Measurements from ENCODE around the gene NRF1. TPM values are rescaled to one million over a fixed set of nuclear protein-coding genes. Genes with fewer than 3 reads are reported as not detected.
"Not testable (repeated sequence)": the region's sequence is repeated elsewhere in the genome, so short reads cannot be mapped to it uniquely, and the experiment has no call there.

Gene NRF1
- total and polyA plus RNA-seq, 10 donors = 6.7 to 27.9 (median 20.9) TPM

GRCh38 chr7:129650056-129650758 lies 38.7 kb downstream of the NRF1 start:
- Histone ChIP-seq H3K4me1 (peaks cover 0 to 21% (median 1%) of the 10 kb centered on the region in 6 donors), H3K4me3 (no peak overlapping the region), H3K27me3 (replicated peaks in 1 of 7) (no peaks in the 10 kb centered on the region), H3K36me3 (peaks cover 0 to 25% (median 5%) of the 10 kb centered on the region in 6 donors), H3K27ac (no peak overlapping the region), H3K9me3 (no peaks in the 10 kb centered on the region)
- WGBS, 5 donors = 84 to 93% (median 89%) methylated on average over 5 of the region's 5 CpGs
- DNase-seq = no peak
- TF ChIP-seq POLR2A (IDR thresholded peaks at IDR 0.05) (no peak), POLR2AphosphoS5 (IDR thresholded peaks at IDR 0.05) (no peak)
- TF ChIP-seq, protein P1, sequence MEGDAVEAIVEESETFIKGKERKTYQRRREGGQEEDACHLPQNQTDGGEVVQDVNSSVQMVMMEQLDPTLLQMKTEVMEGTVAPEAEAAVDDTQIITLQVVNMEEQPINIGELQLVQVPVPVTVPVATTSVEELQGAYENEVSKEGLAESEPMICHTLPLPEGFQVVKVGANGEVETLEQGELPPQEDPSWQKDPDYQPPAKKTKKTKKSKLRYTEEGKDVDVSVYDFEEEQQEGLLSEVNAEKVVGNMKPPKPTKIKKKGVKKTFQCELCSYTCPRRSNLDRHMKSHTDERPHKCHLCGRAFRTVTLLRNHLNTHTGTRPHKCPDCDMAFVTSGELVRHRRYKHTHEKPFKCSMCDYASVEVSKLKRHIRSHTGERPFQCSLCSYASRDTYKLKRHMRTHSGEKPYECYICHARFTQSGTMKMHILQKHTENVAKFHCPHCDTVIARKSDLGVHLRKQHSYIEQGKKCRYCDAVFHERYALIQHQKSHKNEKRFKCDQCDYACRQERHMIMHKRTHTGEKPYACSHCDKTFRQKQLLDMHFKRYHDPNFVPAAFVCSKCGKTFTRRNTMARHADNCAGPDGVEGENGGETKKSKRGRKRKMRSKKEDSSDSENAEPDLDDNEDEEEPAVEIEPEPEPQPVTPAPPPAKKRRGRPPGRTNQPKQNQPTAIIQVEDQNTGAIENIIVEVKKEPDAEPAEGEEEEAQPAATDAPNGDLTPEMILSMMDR (IDR thresholded peaks at IDR 0.05 in 8 of 11, conservative IDR thresholded peaks at IDR 0.05 in 3 of 11) = no peak
- intact Hi-C loops (cut with DNase I; ENCODE audit: low total_unique reads) = no loop called here

GRCh38 chr7:129652914-129653313 lies 41.4 kb downstream of the NRF1 start:
- Histone ChIP-seq H3K4me3 (no peak overlapping the region), H3K36me3 (peaks cover 0 to 22% (median 8%) of the 10 kb centered on the region in 6 donors), H3K9me3 (no peaks in the 10 kb centered on the region), H3K4me1 (peaks cover 0 to 33% (median 8%) of the 10 kb centered on the region in 6 donors), H3K27me3 (replicated peaks in 1 of 7) (no peaks in the 10 kb centered on the region), H3K27ac (no peak overlapping the region)
- TF ChIP-seq POLR2A (IDR thresholded peaks at IDR 0.05) (no peak), POLR2AphosphoS5 (IDR thresholded peaks at IDR 0.05) (no peak)
- TF ChIP-seq, protein P1 (IDR thresholded peaks at IDR 0.05 in 8 of 11, conservative IDR thresholded peaks at IDR 0.05 in 3 of 11) = no peak
- 57 to 83% (median 65%) methylated on average over 1 of the region's 1 CpG for WGBS, 5 donors
- intact Hi-C loops (cut with DNase I; ENCODE audit: low total_unique reads) = no loop called here
- no peak for DNase-seq

DNA sequence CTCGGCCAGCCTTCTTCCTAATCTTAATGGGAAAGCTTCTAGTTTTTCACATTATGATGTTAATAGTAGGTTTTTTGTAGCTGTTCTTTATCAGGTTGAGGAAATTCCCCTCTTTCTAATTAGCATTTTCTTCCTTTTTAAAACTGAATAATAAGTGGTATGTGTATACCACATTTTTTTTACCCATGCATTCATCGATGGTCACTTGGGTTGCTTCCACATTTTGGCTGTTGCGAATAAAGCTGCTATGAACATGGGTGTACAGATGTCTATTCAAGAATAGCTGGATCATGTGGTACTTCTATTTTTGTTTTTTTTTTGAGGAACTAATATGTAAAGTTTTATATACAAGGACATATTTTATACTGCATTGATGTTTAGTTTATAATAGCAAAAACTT lies 44.3 kb downstream of the NRF1 start:
- Histone ChIP-seq H3K36me3 (peaks cover 0 to 46% (median 35%) of the 10 kb centered on the region in 6 donors), H3K4me3 (no peak overlapping the region), H3K27me3 (replicated peaks in 1 of 7) (no peaks in the 10 kb centered on the region), H3K4me1 (peaks cover 0 to 33% (median 8%) of the 10 kb centered on the region in 6 donors), H3K9me3 (peaks cover 0 to 13% (median 5%) of the 10 kb centered on the region in 8 donors), H3K27ac (no peak overlapping the region)
- DNase-seq = no peak
- intact Hi-C loops (cut with DNase I; ENCODE audit: low total_unique reads) = no loop called here
- WGBS, 5 donors = 59 to 64% (median 61%) methylated on average over 3 of the region's 3 CpGs
- TF ChIP-seq POLR2A (IDR thresholded peaks at IDR 0.05) = no peak
- TF ChIP-seq, protein P1 (IDR thresholded peaks at IDR 0.05 in 8 of 11, conservative IDR thresholded peaks at IDR 0.05 in 3 of 11) = no peak
- no peak for TF ChIP-seq POLR2AphosphoS5 (IDR thresholded peaks at IDR 0.05)

- Histone ChIP-seq H3K36me3 (peaks cover 0 to 58% (median 48%) of the 10 kb centered on the region in 6 donors), H3K4me1 (peaks cover 0 to 33% (median 8%) of the 10 kb centered on the region in 6 donors), H3K4me3 (no peak overlapping the region), H3K27me3 (replicated peaks in 1 of 7) (no peaks in the 10 kb centered on the region), H3K9me3 (peaks cover 4 to 29% (median 19%) of the 10 kb centered on the region in 8 donors), H3K27ac (no peak overlapping the region)
- 94 to 97% (median 95%) methylated on average over 8 of the region's 8 CpGs for WGBS, 5 donors
- TF ChIP-seq POLR2A (IDR thresholded peaks at IDR 0.05) (no peak), POLR2AphosphoS5 (IDR thresholded peaks at IDR 0.05) (no peak)
- TF ChIP-seq, protein P1 (IDR thresholded peaks at IDR 0.05 in 8 of 11, conservative IDR thresholded peaks at IDR 0.05 in 3 of 11) = no peak
- no peak for DNase-seq
- intact Hi-C loops (cut with DNase I; ENCODE audit: low total_unique reads) = no loop called here
Observed at GRCh38 chr7:129657363-129657762, 45.8 kb downstream of the NRF1 start.

DNA sequence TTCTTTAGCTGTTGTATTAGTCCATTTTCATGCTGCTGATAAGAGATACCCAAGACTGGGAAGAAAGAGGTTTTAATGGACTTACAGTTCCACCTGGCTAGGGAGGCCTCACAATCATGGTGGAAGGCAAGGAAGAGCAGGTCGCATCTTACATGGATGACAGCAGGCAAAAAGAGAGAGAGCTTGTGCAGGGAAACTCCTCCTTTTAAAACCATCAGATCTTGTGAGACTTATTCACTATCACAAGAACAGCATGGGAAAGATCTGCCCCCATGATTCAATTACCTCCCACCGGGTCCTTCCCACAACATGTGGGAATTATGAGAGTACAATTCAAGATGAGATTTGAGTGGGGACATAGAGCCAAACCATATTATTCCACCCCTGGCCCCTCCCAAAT lies 48.4 kb downstream of the NRF1 start:
- not testable (repeated sequence) for H3K27ac ChIP-seq; DNase-seq; H3K4me3 ChIP-seq; H3K27me3 ChIP-seq (replicated peaks in 1 of 7)
- peaks cover 0 to 69% (median 48%) of the 10 kb centered on the region in 6 donors for H3K36me3 ChIP-seq
- H3K4me1 ChIP-seq = peaks cover 0 to 27% (median 9%) of the 10 kb centered on the region in 6 donors
- peaks cover 4 to 30% (median 20%) of the 10 kb centered on the region in 8 donors for H3K9me3 ChIP-seq
- intact Hi-C loops (cut with DNase I; ENCODE audit: low total_unique reads) = loop anchor here (10.0 kb wide), 1 partner anchor 165 kb away; no protein-coding TSS in a partner anchor
- WGBS, 5 donors = 70 to 97% (median 75%) methylated on average over 2 of the region's 2 CpGs
